HS-5 (cell line): ENCODE data around the gene RASAL2.

ENCODE experiments used
- DNase-seq: peaks from one replicate; pipeline ENCODE4 v3.0.0-alpha.2; 2012; ENCODE audit warnings: low read depth

The RASAL2 gene

DNA sequence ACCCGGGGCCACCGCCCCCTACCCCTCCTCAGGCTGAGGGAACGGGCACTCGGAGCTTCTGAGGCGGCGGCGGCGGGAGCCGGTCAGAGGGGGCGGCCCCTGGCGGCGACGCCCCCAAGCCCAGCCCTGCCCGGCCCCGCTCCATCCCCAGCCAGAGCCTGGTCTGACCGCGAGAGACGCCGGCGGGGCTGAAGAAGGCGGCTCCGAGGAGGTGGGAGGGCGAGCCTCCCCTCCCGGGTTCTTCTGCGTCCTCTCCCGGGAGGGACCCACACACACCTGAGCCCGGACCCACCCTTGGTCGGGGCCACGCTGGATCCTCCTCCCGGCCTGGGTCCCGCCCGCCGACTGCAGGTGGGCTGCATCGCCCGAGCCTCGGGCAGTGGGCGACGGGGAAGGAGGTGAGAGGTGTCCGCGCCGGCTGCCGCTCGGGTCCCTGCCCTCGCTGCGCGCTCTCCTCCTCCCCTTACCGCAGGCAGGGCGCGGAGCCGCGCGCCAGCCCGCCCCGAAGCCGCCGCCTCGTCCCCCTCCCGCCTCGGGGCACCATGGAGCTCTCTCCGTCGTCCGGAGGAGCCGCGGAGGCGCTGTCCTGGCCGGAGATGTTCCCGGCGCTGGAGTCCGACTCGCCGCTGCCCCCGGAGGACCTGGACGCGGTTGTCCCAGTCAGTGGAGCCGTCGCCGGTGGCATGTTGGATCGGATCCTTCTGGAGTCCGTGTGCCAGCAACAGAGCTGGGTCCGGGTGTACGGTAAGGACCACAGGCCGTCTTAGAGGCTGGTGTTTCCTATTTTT is at the start of gene RASAL2:
RASAL2 (plus strand) TSS at position 154 of the 788 bp plus-strand sequence; CDS start at position 543, 389 bp downstream.
- DNase-seq: no peak

DNA sequence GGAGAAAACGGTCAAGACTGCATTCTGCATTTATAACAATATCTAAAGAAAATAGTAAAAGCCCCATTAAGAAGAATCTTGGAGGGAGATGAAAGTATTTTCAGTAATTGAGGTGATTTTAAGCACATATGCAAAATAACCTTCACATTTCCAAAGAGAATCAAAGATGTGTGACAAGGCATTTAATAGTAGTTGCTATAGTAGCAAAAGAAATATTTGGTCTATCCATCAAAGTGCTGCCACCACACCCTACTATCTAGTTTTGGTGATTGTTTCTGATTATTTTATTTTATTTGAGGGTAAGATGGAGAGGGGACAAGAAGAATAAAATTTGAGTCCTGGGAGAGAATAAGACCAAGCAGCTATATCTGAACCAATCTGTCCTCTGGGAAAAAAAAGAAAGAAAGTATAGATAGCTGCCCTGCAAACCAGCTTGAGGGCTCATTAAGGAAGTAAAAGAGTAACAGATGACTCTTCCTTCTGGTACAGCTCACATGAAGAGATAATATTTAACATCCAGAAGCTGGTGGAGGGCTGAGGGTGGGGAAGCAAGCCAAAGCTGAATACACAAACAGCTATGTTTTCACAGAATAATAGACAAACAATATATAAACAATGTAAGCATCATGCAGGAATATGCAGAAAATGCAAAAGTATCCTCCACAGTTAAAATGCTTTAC is 47.2 kb upstream of the RASAL2 start:
- no peak for DNase-seq

DNA sequence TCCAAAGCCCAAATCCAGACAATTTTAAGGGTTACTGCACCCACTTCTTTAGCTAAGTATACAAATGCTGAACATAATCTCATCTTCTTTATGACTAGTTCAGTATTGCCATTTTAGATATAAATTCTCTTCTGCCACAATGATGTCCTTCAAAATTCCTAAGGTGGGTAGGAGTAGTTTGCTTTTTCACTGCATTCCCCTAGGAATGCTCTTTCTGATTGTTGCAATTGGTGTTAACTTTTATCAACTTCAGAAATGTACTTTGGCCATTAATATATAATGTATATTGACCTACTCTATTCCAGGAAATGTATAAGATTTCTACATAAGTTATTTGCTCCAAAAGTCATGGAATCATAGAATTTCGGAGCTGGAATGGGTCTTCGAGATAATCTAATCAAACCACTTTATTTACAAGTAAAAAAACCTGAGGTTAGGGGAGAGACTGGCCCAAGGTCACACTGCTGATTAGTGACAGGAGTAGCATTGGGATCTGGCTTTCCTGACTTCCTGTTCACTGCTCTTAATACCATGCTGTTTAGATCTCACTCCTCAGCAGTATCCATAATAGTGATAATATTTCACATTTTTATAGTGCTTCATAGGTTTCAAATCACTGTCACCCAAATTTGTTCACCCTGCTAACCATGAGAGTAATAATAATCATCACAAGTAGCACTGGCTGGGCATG is 46.4 kb upstream of the RASAL2 start:
- DNase-seq: no peak

- no peak for DNase-seq
Measured at GRCh38 chr1:178048426-178048825, 45.5 kb upstream of the RASAL2 start.

DNA sequence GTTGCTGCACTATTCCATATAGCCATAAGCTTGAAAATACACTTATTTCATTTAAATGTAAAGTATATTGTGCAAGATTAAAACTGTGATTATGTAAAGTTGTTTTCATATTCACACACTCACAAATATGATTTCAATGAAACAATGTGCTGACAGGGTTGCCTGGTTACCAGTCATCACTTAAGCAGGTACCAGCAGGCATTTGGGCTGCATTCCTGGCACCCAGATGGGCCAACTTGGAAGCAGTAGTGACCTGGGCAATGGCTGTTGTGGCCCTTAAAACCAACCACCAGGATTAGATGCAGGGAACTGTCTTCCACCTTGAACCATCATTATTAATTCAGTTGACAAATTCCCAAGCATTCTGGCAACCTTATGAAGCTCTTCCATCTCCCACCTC is 45.0 kb upstream of the RASAL2 start:
- DNase-seq: no peak

GRCh38 chr1:178050084-178050483 is 43.8 kb upstream of the RASAL2 start:
- DNase-seq: no peak

DNA sequence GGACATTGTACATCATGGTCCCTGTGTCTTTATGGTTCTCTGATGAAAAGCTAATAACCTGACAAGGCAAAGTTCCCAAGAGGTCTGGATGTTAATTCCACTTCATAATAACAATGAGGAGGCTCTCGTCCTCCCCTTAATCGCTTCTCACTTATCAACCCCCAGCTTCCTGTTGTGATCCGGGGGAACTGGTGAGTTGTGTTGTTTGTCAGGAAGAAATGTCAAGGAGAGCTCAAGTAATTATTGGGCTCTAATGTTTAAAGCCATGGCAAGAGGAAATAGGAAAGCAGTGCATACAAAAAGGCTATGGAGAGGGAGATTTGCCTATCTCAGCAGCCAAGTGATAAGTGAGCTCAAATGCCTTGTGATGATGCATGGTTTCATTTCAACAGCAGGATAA is 42.8 kb upstream of the RASAL2 start:
- no peak for DNase-seq

GRCh38 chr1:178052650-178053461 is 41.0 kb upstream of the RASAL2 start:
- DNase-seq: no peak

DNA sequence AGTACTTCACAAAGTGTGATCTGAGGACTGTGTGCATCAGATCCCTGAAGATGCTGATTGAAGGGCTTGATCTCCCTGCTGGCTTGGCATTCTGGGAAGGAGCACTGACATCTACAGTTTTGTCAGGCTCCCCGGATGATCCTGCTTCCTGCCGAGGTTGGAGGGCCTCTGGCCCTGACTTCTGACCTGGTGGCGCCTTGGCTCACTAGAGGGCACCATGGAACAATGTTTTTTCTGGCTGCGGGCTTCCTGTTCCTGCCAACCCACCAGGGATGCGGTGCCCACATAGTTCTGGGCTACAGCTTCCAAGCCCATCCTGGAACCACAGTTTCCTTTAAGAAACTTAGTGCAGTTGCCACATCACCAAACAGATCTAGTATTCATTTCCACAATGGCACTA is 38.8 kb upstream of the RASAL2 start:
- no peak for DNase-seq

DNA sequence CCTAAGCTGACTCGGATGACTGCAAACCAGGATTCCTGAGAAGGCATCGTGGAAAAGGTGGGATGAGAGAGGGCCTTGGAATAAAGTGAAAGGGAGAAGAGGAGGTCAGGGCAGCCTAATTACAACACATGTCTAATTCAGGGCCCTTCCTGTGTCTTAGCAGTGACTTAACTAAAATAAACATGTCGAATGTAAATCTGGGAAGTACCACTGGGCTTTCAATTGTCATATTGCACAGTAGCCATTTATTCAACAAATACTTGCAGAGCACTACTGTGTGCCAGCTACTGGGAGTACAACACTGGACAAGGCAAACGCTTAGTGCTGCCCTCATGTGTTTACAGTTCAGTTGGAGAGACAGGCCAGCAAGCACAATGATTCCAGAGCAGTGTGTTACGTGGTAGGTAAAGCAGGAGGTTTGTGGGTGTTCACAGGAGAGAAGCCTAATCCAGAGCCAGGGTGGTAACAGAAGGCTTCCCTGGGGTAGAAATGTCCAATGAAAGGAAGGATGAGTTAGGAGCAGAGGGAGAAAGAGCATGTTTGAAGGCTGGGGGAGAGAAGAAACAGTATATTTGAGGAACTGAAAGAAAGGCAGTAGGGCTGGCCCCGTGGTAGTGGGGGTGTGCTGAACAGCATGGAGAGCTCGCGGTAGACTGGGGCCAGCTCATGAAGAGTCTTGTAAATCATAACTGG is 38.0 kb upstream of the RASAL2 start:
- DNase-seq: no peak

GRCh38 chr1:178057141-178057765 is 36.7 kb upstream of the RASAL2 start:
- no peak for DNase-seq

GRCh38 chr1:178057912-178058534 is 35.9 kb upstream of the RASAL2 start:
- DNase-seq: no peak

GRCh38 chr1:178060789-178061556 is 32.9 kb upstream of the RASAL2 start:
- no peak for DNase-seq

DNA sequence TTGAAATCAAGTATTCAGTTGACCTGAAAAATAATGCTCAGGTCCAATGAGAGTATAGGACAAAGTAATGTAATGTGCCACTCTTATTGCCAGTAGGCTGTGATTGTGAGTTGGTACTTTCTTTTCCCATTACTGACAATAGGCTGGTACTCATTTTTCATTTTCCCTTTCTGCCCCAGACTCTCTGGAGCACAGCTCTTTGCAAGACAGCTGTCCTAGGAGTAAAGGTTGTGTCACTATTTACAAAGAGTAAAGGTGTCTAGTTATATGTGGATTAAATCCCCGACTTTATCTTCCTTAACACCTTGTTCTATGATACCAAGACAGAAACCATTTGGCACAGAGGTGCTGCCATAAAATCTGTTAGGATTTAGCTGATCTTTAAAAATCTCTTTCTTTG is 32.3 kb upstream of the RASAL2 start:
- DNase-seq: no peak

DNA sequence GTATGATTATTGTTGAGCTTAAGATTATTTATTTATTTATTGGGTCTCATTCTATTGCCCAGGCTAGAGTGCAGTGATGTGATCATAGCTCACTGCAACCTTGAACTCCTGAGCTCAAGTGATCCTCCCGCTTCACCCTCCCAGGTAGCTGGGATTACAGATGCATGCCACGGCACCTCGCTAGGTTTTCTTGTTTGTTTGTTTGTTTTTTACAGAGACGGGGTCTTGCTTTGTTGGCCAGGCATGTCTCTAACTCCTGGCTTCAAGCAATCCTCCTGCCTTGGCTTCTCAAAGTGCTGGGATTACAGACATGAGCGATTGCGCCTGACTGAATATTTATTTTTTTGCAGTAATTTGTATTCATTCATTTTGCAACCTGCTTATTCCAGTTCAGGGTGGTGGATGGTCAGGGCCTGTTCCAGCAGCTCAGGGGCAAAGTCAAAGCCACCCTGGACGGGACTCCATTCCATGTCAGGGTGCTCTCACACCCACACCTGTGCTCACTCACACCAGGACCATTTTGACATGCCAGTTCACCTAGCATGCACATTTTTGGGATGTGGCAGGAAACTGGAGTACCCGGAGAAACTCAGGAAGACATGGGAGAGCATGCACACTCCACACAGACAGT is 29.6 kb upstream of the RASAL2 start:
- DNase-seq: no peak

DNA sequence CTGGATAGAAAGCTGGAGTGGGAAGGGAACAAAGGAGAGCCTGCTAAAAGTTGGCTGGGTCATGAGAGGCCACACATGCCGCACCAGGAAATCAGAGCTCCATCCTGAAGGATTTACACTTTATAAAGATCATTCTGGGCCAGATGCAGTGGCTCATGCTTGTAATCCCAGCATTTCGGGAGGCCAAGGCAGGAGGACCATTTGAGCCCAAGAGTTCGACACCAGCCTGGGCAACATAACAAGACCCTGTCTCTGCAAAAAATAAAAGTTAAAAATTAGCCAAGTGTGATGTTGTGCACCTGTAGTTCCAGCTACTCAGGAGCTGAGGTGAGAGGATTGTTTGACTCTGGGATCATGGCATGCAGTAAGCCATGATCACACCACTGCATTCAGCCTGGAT is 28.7 kb upstream of the RASAL2 start:
- DNase-seq: no peak

DNA sequence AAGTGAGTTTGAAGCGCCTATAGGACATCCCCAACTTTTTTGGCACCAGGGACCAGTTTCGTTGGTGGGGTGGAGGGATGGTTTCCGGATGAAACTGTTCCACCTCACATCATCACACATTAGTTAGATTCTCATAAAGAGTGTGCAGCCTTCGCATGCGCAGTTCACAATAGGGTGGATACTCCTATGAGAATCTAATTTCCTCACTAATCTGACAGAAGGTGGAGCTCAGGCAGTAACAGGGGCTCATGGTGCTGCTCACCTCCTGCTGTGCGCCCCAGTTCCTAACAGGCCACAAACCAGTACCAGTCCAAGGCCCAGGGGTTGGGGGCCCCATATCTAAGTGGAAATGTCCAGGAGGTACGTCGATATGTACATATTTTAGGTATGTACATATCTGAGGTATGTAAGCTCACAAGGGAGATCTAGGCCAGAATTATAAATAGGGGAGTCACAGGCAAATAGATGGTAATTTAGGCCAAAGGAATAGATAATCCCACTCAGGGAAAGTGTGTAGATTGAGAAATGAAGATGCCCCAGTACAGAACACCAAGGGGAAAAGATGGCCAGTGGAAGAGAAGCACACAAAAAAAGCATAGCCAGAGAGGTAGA is 27.5 kb upstream of the RASAL2 start:
- no peak for DNase-seq

DNA sequence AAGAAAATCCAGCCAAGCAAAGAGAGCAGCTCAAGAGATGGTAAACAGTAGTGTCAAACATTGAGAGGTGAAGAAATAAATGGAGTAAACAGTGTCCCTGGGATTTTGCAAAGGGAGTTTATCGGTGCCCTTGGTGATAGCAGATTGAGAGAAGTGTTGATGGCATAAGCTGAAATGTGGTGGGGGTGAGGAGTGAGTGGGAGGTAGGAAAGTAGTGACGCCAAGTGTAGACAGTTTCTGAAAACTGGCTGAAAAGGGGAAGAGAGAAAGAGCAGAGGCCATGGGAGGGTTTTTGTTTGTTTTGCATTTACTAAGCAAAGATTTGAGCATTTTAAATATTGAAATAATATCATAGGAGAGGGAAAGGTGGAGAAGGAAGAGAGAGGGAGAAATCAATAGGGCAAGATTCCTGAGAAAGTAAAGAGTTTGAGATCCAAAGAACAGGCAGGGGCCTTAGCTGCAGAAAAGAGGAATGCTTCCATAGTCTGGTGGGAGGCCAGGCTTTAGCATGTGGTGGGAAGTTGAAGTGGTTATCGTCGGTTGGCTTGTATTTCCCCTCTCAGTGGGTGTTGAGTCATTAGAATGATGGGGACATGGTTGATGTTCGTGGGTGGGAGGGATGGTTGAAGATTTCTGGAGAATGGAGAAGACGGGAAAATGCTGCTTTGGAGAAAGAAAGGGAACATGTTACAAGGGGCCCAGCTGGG is 26.8 kb upstream of the RASAL2 start:
- DNase-seq: no peak
